ENCODE data around the gene PSMB2.

PSMB2 gene

DNA sequence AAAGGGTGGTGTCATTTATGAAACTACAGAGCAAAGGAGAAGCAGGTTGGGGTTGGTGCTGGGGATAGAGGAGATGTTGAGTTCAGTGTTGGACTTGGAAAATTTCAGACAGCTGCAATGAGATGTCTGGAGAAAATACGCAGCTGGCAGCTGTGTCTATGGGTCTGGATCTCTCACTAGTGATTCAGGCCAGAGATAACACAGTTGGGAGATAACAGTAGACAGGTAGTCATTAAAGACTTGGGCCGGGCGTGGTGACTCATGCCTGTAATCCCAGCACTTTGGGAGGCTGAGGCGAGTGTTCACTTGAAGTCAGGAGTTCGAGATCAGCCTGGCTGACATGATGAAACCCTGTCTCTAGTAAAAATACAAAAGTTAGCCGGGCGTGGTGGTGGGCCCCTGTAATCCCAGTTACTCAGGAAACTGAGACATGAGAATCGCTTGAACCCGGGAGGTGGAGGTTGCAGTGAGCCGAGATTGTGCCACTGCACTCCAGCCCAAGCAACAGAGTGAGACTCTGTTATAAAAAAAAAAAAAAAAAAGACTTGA lies 70.7 kb downstream of the PSMB2 start:
- no peak for DNase-seq

- DNase-seq: no peak
These were observed 71.4 kb downstream of the PSMB2 start for GRCh38 chr1:35569936-35570335.

DNA sequence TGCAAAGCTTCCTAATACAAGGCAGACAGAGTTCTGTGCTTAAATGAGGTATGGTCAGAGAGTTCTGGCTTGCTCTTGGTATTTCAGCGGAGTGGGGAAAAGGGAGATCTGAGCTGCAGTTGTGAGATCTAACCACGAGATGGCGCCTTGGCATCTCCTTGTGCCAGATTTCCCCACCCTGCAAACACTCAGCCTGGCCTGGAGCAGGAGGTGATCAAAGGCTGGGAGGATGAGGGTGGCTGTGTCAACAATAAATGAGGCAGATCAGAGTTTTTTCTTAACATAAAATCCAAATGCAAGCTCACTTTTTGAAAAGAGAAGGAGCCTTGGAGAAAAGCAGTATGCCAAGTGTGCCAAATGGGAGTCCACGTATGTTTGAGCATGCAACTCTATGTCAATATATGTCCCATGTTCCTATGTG lies 72.3 kb downstream of the PSMB2 start:
- peak; percentile 98 for DNase-seq

DNA sequence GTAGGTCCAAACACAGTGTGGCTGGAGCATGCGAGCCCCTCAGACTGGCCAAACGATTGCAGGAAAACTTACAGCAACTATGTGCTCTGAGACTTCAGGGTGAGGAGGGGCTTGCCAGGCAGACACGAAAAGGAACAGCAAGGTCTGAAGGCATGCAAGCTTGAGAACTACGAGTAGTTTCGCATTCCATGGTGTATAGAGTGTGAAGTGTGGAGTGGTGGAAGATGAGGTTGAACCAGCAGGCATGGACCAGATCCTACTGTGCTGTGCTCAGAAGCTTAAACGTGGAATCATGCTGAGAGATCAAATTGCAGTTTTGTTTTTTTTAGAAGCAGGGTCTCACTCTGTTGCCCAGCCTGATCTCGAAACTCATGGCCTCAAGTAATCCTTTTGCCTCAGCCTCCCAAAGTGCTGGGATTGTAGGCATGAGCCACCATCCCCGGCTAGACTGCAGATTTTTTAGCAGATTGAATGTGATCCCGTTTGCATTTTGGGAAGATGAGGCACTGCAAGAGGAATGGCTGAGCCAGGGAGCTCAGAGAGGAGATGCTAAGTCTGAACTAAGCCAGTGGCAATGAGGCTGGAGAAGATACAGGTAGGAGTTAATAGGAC lies 73.3 kb downstream of the PSMB2 start:
- DNase-seq: no peak

- DNase-seq: no peak
These were observed 75.6 kb downstream of the PSMB2 start for GRCh38 chr1:35565742-35566133.

DNA sequence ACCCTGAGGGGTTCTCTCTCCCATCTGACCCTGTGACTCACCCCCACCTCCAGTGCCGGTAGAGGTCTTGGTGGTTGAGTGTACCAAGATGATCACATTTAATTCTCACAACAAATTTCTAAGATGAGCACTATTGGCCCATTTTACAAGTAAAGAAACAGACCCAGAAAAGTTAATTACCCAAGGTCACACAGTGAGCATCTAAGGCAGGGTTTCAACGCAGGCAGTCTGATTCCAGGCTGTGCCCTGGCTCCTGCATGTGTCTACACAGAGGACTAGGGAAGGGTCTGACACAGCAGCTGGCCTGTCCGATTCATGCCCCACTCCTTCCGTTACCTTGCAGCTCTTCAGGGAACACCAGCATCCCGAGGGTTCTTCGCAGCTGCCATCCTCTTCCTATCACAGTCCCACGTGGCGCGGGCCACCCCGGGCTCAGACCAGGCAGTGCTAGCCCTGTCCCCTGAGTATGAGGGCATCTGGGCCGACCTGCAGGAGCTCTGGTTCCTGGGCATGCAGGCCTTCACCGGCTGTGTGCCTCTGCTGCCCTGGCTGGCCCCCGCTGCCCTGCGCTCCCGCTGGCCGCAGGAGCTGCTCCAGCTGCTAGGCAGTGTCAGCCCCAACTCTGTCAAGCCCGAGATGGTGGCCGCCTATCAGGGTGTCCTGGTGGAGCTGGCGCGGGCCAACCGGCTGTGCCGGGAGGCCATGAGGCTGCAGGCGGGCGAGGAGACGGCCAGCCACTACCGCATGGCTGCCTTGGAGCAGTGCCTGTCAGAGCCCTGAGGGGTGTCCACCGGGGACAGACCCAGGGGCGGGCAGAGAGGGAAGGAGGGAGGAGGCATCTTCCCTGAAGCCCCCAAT lies 76.2 kb downstream of the PSMB2 start:
- DNase-seq: no peak

DNA sequence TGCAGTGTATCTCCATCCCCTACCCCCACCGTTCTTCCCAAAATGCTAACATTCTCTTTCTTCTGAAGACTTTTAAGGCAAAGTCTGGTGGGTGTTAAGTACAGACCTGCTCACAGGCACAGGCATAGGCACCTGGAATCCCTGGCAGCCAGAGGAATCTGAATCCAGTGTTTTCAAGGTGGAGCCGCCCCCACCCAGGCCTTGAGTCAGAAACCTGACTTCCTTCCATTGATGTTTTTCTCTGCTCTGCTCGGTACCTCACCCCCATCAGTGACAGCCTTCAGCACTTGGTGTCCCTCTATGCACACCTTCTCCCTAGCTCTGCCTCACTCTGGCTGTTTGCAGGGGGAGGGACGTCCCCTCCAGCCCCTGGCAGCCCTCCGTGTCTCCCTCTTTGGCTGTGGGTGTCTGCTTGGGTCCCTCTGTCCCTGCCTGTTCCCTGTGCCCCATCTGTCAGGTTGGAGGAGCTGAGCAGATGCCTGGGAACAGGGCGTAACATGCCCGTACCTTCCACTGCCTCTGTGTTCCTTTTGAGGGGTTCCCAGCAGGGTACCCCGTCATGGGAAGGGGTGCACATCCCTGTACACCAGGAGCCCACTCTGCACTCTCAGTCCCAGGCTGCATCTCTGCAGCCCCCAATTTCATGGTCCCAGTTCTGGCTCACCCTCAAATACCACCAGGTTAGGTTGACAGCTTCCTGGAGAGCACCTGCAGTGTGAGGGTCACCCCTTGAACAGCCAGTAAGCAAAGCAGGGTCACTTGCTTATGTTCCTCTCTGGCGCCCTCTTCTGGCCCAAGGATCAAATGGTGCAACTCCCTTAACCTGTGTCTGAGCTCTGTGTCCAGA lies 77.1 kb downstream of the PSMB2 start:
- DNase-seq: peak; percentile 96

DNA sequence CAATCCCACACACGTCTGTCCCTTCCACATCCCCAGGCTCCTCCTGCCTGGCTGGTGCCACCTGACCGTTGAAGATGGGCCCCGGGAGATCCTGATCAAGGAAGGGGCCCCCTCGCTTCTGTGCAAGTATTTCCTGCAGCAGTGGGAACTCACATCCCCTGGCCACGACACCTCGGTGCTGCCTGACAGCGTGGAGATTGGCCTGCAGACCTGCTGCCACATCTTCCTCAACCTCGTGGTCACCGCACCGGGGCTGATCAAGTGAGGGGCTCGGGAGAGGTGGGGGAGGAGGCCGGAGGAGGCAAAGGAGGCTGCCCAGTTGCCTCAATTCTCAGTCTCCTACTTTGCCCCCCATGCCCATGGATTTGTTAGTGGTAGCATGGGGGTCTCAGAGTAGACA lies 78.2 kb downstream of the PSMB2 start:
- DNase-seq: no peak

DNA sequence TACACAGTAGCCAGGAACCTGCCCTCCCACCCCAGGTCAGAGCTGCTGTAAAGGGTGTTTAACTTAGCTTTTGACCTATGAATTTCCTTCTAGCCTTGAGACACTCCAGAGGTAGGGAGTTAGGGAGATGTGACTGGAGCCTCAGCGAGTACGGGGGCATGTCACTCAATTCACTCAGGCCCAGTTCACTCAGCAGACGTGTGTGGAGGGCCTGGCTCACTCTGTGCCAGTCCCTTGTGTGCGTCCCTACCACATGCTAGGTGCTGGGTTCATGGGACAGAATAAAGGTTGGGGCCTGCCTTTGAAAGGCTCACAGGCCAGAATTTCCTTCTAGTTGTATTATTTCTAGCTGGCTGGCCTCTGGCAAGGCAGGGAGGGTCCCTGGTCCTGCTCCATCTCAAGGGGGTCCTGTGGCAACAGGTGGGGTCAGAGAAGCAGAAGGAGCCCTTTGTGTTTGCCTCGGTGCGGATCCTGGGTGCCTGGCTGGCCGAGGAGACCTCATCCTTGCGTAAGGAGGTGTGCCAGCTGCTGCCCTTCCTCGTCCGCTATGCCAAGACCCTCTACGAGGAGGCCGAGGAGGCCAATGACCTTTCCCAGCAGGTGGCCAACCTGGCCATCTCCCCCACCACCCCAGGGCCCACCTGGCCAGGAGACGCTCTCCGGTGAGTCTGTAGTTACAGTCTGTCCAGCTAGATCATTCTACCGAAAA lies 79.2 kb downstream of the PSMB2 start:
- no peak for DNase-seq

DNA sequence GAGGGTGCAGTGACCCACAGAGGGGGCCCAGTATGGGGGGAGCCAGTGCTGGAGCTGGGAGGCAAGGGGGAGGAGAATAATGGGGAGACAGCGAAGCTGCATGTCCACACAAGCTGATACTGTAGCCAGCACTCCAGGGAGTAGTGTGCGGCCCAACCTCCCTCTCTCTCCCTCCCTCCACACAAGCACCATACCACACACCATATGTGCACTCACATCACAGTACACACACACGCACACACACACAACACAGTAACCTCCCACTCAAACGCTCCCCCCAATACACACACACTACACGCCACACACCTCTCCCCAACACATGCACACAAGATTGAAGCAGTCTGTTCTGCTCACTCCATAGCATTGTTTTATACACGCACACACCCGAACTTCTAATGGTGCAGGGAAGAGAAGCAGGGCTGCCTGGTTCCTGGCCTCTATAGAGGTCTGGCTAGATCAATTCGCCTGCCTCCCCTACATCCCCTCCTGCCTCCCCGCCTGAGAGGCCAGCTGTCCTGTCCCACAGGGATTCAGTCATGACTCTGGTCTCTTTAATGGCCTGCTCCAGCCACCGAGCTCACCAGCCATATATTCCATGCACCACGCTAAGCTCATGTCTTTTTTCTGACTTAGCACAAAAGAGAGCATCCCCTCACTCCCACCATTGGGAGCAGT lies 79.9 kb downstream of the PSMB2 start:
- no peak for DNase-seq

- DNase-seq: no peak
These were observed 80.8 kb downstream of the PSMB2 start for GRCh38 chr1:35560256-35561225.

- DNase-seq: no peak
These were observed 81.9 kb downstream of the PSMB2 start for GRCh38 chr1:35559317-35559944.

DNA sequence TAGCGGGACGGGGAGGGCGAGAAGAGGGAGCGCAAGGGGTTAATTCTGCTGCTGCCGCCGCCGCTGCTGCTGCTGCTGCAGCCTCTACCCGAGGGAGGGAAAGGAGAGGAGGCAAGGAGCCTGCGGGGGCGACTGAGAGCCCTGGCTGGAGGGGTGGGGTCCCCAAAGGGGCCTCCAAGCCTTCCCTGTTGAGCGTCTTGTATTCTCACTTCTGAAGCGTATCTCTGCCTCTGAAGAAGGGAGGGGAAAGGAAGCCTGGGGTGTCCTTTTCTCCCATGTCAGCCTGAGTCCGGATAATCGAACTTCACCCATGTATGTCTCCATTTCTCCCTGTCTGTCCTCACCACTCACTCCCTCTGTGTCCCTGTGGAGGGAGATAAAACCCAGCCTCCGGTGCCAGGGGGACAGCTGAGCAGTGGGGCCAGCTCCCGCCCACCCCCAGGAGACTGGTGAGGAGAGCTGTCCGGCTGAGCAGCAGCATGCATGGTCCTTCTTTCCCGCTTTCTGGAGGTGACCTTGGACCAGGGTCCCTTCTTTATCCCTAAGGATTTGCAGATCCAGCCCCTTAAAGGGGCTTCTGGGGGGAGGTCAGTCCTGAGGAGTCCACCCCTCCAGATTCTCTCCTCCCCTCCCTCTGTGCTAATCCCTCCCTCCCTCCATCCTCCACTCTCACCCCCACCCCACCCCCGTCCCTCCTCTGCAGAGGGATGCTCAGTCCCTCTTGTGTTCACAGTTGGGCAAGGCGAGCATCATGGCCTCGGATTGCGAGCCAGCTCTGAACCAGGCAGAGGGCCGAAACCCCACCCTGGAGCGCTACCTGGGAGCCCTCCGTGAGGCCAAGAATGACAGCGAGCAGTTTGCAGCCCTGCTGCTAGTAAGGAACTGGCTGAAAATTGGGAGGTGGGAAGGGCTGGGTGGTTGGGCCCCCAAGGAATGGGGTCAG lies 82.7 kb downstream of the PSMB2 start:
- no peak for DNase-seq

DNA sequence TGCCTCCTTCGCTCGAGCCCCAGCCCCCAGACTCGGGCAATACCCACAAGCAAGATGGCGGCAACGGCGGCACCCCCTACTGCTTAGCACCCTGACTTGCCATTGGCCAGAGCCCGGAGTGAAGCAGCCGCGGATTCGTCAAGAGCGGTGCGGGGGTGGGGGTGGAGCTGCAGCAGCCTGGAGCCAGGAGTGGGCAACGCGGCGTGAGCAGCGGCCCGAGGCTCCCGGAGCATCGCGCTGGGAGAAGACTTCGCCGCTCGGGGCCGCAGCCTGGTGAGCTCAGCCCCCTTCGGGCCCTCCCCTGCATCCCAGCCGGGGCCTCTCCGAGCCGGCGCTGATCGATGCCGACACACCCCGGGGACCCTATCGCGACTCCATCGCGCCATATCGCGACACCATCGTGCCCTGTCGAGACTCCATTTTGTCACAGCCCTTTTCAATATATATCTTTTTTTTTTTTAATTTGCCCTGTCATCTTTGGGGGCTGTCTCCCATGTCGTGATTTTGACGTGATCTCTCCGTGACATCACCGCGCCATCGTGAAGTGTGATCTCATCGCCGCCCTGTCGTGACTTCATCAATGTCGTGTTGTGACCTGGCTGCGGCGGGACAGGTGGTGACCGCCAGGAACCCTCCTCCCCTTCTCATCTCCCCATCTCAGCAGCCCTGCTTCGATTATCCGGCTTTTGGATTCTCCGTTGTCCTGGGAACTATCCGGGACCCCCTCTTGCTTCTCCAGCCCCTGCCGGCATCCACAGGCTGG lies 83.5 kb downstream of the PSMB2 start, which contains the start of gene NCDN:
Gene NCDN, plus strand, starts transcription at position 189 of the 763 bp plus-strand sequence. Its CDS starts 392 bp downstream, at position 581.
- DNase-seq: peak; percentile 100

DNA sequence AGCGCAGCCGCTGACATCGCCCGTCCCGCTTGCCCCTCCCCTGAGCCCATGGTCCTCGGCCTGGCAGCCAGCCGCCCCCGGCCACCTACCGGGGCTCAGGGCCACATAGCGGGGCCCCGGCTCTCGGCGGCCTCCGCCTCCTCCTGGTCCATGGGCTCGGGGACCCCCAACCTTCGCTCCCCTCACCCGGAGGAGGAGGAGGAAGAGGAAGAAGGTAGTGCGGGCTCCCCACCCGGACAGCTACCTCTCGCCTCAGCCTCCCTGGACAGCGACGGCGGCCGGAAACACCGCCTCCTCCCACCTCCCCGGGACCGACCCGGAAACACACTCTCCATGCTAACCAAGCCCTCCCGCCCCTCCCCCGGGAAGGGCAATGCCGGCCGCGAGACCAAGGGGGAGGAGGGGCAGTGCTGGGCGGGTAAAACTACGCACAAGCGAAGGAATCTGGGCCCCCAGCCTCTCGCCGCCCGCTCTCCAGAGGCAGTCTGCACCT lies 84.2 kb downstream of the PSMB2 start, which contains the start of gene KIAA0319L:
Gene KIAA0319L, minus strand, starts transcription at position 286 of the 493 bp plus-strand sequence. CDS start 2,912 bp downstream, outside the sequence.
- peak; percentile 99 for DNase-seq

DNA sequence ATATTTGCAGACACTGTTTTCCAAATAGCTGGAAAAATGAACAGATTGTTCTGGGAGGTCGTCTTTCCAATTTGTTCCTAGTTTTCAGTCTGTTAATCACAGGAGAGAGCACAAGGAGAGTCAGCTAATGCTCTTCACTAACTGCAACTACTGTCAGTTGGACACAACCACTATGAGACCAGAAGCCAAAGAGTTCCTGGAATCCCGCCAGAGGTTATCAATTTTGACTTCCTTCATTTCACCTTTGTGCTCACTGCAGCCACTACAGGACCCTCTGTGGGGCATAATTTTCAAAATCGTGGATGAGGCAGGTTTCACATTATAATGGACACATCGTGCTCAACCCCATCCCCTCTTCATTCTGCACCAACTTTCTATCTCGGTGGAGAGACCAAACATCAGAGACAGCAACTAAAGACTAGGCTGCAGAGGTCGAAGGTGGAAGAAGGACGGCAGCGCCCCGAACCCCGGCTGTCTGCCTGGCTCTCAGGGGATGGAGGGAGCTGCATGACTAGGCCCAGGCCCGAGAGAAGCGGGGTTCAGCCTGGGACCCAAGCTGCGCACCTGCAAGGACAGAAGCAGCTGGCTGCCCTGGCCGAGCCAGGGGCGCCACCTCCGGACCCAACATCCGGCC lies 84.7 kb downstream of the PSMB2 start:
- DNase-seq: peak; percentile 97

Measured in NCI-H510A treated with DMSO at 0.1 percent for 48 hours (cell line).